Activated T-helper 1 cell treated with anti-CD3 and anti-CD28 coated beads, Interleukin-12 subunit alpha, Interleukin-12 subunit beta, Interleukin-2, Interleukin-4 antibody, amounts not matched to agents 30 ng/mL and 10 ng/mL and 1 ng/mL, durations not matched to agents 14 hours and 24 hours and 36 hours (primary cell): ENCODE measurements around the gene UEVLD. TPM values are rescaled to one million over a fixed set of nuclear protein-coding genes. Genes with fewer than 3 reads are reported as not detected.

Experiments
- DNase-seq: peaks from one replicate; pipeline ENCODE4 v3.0.0; 2021; ENCODE audit warnings: low spot score
- H3K27ac Mint-ChIP-seq: one replicate; pipeline ENCODE4 v1.8.0; 2021; ENCODE audit warnings: mild to moderate bottlenecking, mixed read lengths
- H3K27me3 Mint-ChIP-seq: one replicate; pipeline ENCODE4 v1.8.0; 2022; ENCODE audit warnings: mild to moderate bottlenecking, moderate library complexity, mixed read lengths; ENCODE audit not compliant: insufficient read depth
- H3K36me3 Mint-ChIP-seq: one replicate; pipeline ENCODE4 v1.8.0; 2021; ENCODE audit warnings: low read depth, mixed read lengths
- H3K4me1 Mint-ChIP-seq: one replicate; pipeline ENCODE4 v1.8.0; 2021; ENCODE audit warnings: low read depth, mixed read lengths
- H3K4me3 Mint-ChIP-seq: one replicate; pipeline ENCODE4 v1.8.0; 2021; ENCODE audit warnings: mild to moderate bottlenecking, moderate library complexity, mixed read lengths
- H3K9me3 Mint-ChIP-seq: one replicate; pipeline ENCODE4 v1.8.0; 2021; ENCODE audit warnings: mixed read lengths
- intact Hi-C: fragments of 100-400 bp; cut with micrococcal nuclease; formaldehyde crosslinking; loops from one replicate; pipeline ENCODE4 v1.15.1; 2024
- total RNA-seq: library from RNA; stranded (reverse); gene quantifications from 2 replicates; pipeline ENCODE4 v1.2.3, GENCODE V29; 2022

The UEVLD gene
- total RNA-seq, result 31.2 and 31.4 TPM in 2 replicates

GRCh38 chr11:18588297-18589252 is at the start of gene UEVLD:
Gene UEVLD (minus strand): TSS chr11:18588734. CDS start chr11:18588654, 80 bp downstream.
- intact Hi-C loops, result loop anchor here (1.0 to 5.0 kb wide), 5 partner anchors 28 to 266 kb away; partner anchors contain the start of genes GTF2H1, HPS5 and SPTY2D1
- DNase-seq, result peak; percentile 68
- Mint-ChIP-seq H3K36me3 (peaks cover 3% of the 10 kb centered on the region), H3K9me3 (no peaks in the 10 kb centered on the region), H3K4me3 (no peak within 1 kb of the TSS), H3K27ac (no peak within 1 kb of the TSS), H3K27me3 (no peaks in the 10 kb centered on the region), H3K4me1 (peaks cover 11% of the 10 kb centered on the region)

DNA sequence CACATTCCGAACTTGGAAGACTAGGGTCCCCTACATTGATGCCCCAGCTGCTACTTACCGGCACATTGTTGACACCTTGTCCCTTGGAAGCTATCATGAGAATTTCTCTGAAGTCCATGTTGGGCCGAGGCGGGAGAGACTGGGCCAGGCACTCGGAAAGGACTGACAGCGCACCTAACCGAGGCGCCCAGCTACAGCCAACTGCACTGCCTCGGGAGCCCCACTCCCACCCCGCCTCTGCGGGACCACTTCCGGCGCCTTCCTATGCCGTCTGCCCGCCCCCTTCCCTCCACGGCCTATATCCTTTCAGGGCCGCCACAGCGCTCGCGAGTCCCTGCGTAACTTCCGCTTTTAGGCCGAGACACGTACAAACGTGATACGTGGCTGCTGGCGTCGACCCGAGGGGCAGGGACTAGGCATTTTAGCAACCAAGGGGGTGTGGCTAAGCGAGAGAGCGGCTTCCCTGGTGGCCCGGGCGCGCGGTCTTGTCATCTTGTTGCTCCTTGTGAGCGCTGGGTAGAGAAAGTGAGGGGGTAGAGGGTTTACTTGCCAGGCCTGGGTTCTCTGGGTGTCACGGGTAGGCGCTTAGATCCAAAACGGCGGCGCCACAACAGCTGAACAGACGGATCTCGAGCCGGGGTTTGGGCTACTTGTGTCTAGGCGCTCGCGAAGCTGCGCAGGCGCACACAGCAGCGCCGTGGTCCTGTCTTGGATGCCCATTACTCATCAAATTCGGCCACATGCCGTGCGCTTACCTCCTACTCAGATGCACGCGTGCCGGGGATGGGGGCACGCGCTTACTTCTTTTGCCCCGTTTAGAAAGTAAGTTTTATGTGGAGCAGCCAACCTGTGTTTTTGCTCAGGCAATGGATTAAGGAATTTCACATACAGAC is 45.9 kb upstream of the UEVLD start, which contains the start of gene SPTY2D1:
TSS of gene SPTY2D1 (minus strand) at position 203 of the 893 bp plus-strand sequence. CDS start at position 118, 85 bp downstream.
- H3K4me1 Mint-ChIP-seq, result peaks cover 32% of the 10 kb centered on the region
- peak; percentile 97 for DNase-seq
- peak within 1 kb of the TSS; percentile 99 for H3K27ac Mint-ChIP-seq
- H3K4me3 Mint-ChIP-seq, result peak within 1 kb of the TSS; percentile 97
- H3K27me3 Mint-ChIP-seq, result no peaks in the 10 kb centered on the region
- H3K9me3 Mint-ChIP-seq, result no peaks in the 10 kb centered on the region
- peaks cover 2% of the 10 kb centered on the region for H3K36me3 Mint-ChIP-seq
- intact Hi-C loops, result loop anchor here (1.0 to 10.0 kb wide), 17 partner anchors 17 to 1896 kb away; partner anchors contain the start of genes C11orf58, E2F8, GTF2H1 and HPS5

- H3K4me3 Mint-ChIP-seq, result peak overlapping the region; percentile 97
- no peak for DNase-seq
- peak overlapping the region; percentile 99 for H3K27ac Mint-ChIP-seq
- peaks cover 38% of the 10 kb centered on the region for H3K4me1 Mint-ChIP-seq
- H3K27me3 Mint-ChIP-seq, result no peaks in the 10 kb centered on the region
- intact Hi-C loops, result loop anchor here (1.0 to 10.0 kb wide), 17 partner anchors 17 to 1895 kb away; partner anchors contain the start of genes C11orf58, E2F8, GTF2H1 and HPS5
- H3K9me3 Mint-ChIP-seq, result no peaks in the 10 kb centered on the region
- H3K36me3 Mint-ChIP-seq, result peaks cover 3% of the 10 kb centered on the region
These were observed 45.0 kb upstream of the UEVLD start for GRCh38 chr11:18633256-18634139.

DNA sequence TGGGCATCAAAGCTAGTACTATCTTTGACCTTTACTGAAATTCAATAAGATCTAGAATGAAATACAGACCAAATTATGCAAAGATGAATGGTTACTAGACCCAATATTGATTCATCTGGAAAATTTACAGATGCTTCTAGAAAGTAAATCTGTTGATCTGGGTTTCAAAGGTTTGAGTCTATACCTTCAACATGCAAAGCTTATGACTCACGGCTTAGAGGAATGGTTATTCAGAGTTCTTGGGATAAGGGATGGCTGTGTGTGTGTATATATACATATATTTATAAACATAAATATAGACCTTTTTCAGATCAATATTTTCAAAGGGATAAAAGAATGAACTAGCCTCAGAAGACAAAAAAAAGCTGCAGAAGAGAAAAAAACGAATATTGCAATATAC is 44.3 kb upstream of the UEVLD start:
- H3K27ac Mint-ChIP-seq, result peak overlapping the region; percentile 99
- peak overlapping the region; percentile 97 for H3K4me3 Mint-ChIP-seq
- H3K27me3 Mint-ChIP-seq, result no peaks in the 10 kb centered on the region
- intact Hi-C loops, result loop anchor here (5.0 to 10.0 kb wide), 4 partner anchors 89 to 1281 kb away; partner anchors contain the start of genes NCR3LG1, SAA2 and SERGEF
- DNase-seq, result no peak
- peaks cover 8% of the 10 kb centered on the region for H3K36me3 Mint-ChIP-seq
- H3K9me3 Mint-ChIP-seq, result no peaks in the 10 kb centered on the region
- peaks cover 45% of the 10 kb centered on the region for H3K4me1 Mint-ChIP-seq

DNA sequence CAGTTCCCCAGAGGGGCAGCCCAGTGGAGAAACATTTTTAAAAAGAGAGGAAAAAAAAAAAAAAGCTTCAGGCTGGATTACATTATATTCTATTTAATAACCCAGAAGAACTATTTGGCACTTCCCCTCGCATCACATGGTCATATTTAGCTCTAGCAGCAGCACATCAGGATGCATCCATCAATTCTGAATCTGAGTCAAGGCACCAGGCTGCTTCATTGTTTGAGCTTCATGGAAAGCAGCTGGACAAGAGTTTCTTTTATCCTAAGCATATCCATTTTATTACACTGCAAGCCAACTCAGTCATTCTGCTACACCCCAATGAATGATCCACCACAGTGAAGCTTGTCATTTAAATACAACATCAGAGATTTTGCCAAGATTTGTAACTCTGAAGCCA is 35.6 kb upstream of the UEVLD start:
- H3K4me1 Mint-ChIP-seq, result peaks cover 50% of the 10 kb centered on the region
- DNase-seq, result no peak
- intact Hi-C loops, result no loop called here
- peaks cover 36% of the 10 kb centered on the region for H3K36me3 Mint-ChIP-seq
- H3K27me3 Mint-ChIP-seq, result no peaks in the 10 kb centered on the region
- peaks cover 4% of the 10 kb centered on the region for H3K9me3 Mint-ChIP-seq
- no peak overlapping the region for H3K27ac Mint-ChIP-seq
- H3K4me3 Mint-ChIP-seq, result no peak overlapping the region

DNA sequence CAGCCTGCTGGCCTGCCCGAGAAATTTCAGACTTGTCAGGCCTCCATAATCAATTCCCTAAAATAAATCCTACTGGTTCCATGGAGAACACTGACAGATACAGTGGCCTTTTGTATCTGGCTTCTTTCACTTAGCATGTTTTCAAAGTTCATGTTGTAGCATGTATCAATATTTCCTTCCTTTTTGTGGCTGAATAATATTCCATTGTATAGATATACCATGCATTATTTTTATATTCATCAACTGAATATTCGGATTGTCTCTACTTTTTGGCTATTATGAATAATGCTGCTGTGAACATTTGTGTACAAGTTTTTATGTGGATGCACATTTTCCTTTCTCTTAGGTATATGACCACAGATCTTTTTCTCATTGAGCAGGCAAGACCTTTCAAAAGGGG is 35.2 kb upstream of the UEVLD start:
- peaks cover 50% of the 10 kb centered on the region for H3K4me1 Mint-ChIP-seq
- H3K9me3 Mint-ChIP-seq, result peaks cover 4% of the 10 kb centered on the region
- H3K36me3 Mint-ChIP-seq, result peaks cover 40% of the 10 kb centered on the region
- no peak overlapping the region for H3K4me3 Mint-ChIP-seq
- intact Hi-C loops, result no loop called here
- no peaks in the 10 kb centered on the region for H3K27me3 Mint-ChIP-seq
- H3K27ac Mint-ChIP-seq, result no peak overlapping the region
- DNase-seq, result no peak

DNA sequence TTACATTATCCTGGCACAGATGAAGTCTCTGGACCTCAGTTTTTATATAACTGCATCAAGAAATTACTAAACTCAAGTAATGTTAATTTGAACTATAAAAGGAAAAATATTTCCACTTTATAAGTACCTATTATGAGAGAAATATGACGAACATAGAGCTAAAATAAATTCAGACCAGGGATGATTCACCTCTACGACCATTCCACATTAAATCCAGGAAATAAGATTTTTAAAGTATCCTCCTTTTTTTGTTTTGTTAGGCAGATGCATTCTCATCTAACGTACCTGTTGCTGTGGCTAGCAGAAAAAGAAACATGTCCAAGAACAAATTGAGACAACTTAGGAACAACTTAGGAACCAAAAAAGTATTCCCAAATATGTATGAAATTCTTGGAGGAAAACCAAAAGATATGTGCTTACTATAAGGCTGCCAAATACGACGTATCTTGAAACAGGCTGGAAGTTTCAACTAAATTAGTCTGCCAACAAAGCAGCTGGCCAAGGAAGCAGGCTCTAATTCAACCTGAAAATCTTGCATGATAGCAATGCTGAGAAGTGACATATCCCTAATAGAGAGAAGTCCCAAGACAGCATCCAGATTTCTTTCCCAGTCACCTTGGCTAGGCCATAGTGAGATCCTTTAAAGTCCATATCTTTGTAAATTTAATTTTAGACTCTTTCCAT is 29.9 kb upstream of the UEVLD start:
- H3K9me3 Mint-ChIP-seq, result no peaks in the 10 kb centered on the region
- peak overlapping the region; percentile 59 for H3K4me3 Mint-ChIP-seq
- intact Hi-C loops, result loop anchor here (5.0 to 10.0 kb wide), 5 partner anchors 41 to 1714 kb away; partner anchors contain the start of gene SAAL1
- peaks cover 47% of the 10 kb centered on the region for H3K36me3 Mint-ChIP-seq
- peaks cover 78% of the 10 kb centered on the region for H3K4me1 Mint-ChIP-seq
- DNase-seq, result no peak
- H3K27me3 Mint-ChIP-seq, result no peaks in the 10 kb centered on the region
- peak overlapping the region; percentile 75 for H3K27ac Mint-ChIP-seq

- Mint-ChIP-seq H3K4me1 (peaks cover 76% of the 10 kb centered on the region), H3K9me3 (no peaks in the 10 kb centered on the region), H3K27ac (peak overlapping the region; percentile 75), H3K27me3 (no peaks in the 10 kb centered on the region), H3K36me3 (peaks cover 48% of the 10 kb centered on the region), H3K4me3 (peak overlapping the region; percentile 59)
- peak; percentile 57 for DNase-seq
- intact Hi-C loops, result loop anchor here (5.0 to 10.0 kb wide), 5 partner anchors 41 to 1713 kb away; partner anchors contain the start of gene SAAL1
These were observed 29.3 kb upstream of the UEVLD start for GRCh38 chr11:18617688-18618341.

DNA sequence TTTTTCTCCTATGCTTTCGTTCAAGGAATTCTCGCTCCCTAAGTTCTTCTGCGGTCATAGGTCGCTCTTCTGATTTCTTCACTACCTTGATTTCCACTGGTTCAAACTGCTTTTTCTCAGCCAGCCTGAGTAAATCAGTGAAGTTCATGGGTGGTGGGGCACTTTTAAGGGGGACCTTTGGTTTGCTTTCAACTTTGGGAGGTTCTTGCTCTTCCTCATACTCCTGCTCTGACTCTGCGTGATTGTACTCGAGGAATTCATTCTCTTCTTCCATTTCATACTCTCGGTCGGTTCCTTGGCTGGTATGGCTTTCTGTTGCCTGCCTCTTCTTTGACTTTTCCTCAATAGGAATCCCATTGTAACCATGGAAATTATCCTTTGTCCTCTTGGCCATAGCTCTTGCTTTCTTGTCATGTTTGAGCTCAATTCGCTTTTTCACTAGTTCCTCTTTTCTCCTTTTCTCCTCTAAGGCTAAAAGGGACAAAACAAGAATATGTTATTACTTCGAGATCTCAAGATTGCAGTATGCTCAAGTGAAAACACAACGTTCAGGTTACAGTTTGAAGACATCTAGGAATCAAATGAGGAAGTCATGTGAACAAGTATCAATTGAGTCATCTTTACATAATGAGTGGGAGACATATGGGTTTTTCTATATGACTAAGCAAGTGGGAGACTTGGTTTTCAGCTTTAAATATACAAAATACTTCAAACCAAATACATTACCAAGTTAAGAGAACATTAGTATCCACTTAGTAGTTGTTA is 27.3 kb upstream of the UEVLD start:
- H3K36me3 Mint-ChIP-seq, result peaks cover 43% of the 10 kb centered on the region
- no peaks in the 10 kb centered on the region for H3K9me3 Mint-ChIP-seq
- peak overlapping the region; percentile 70 for H3K4me3 Mint-ChIP-seq
- intact Hi-C loops, result loop anchor here (1.0 to 10.0 kb wide), 9 partner anchors 18 to 1711 kb away; partner anchors contain the start of genes SAAL1, SPTY2D1, TSG101 and UEVLD
- peaks cover 67% of the 10 kb centered on the region for H3K4me1 Mint-ChIP-seq
- peak overlapping the region; percentile 87 for H3K27ac Mint-ChIP-seq
- DNase-seq, result no peak
- H3K27me3 Mint-ChIP-seq, result no peaks in the 10 kb centered on the region

DNA sequence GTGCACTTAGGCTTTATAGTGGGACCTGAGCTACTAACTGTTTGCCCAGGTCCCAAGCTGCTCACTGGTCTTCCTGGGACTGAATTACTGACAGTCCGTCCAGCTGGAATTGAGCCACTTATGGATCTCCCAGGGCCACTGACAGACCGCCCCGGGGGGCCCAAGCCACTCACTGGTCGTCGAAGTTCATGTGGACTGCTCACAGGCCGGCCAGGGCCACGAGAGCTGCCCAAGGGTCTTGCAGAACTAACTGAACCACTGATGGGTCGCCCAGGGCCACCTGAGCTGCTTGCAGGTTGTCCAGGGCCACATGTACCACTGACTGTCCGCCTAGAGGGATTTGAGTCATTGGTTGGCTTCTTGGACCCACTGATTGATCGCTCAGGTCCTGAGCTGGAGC is 26.1 kb upstream of the UEVLD start:
- H3K4me1 Mint-ChIP-seq, result peaks cover 63% of the 10 kb centered on the region
- no peaks in the 10 kb centered on the region for H3K27me3 Mint-ChIP-seq
- H3K36me3 Mint-ChIP-seq, result peaks cover 46% of the 10 kb centered on the region
- H3K9me3 Mint-ChIP-seq, result no peaks in the 10 kb centered on the region
- intact Hi-C loops, result loop anchor here (5.0 to 10.0 kb wide), 5 partner anchors 37 to 1710 kb away; partner anchors contain the start of gene SAAL1
- no peak for DNase-seq
- no peak overlapping the region for H3K27ac Mint-ChIP-seq
- H3K4me3 Mint-ChIP-seq, result no peak overlapping the region
